A549 (cell line): Measurements from ENCODE around the gene CLDN11. TPM values are rescaled to one million over a fixed set of nuclear protein-coding genes. Genes with fewer than 3 reads are reported as not detected.

Experiments
- ATAC-seq, 2 experiments: fragments of 200-7000 bp in 1 of 2; fragments of >200 bp in 1 of 2; cut with Nextera tagmentation in 1 of 2; cut with Tn5 transposase in 1 of 2; 3 replicates each; pipeline versions ENCODE4 v1.8.0 to v1.9.1; 2018 to 2020; ENCODE audit warnings: mild to moderate bottlenecking in 1 of 2, moderate library complexity in 1 of 2
- CTCF ChIA-PET: fragments of 300-600 bp; sonication (Branson Sonifier 250); formaldehyde crosslinking; extraction: SDS; loops from one replicate; lab custom pipeline; 2021; ENCODE audit warnings: antibody characterized with exemption, inconsistent platforms; lab: Yijun Ruan, JAX
- POLR2A ChIA-PET: fragments of 350-600 bp; formaldehyde crosslinking; extraction: SDS; loops from one replicate; lab custom pipeline; 2021; ENCODE audit warnings: antibody characterized with exemption, inconsistent platforms; lab: Yijun Ruan, JAX
- DNase-seq, 2 experiments: peaks; one replicate each; pipeline versions ENCODE4 v3.0.0 to v3.0.0-alpha.2; 2011 to 2016; ENCODE audit warnings: low read depth in 1 of 2, low spot score in 1 of 2
- FAIRE-seq: peaks from 2 replicates; lab custom pipeline; 2011; peaks lifted over from hg19 to GRCh38; lab: Jason Lieb, UNC
- H3K27ac ChIP-seq, 2 experiments: fragments of >200 bp; sonication (Bioruptor Twin); formaldehyde crosslinking; 3 replicates each; pipeline ENCODE4 v1.5.1; 2016 to 2017
- H3K4me1 ChIP-seq: fragments of >200 bp; sonication (Bioruptor Twin); formaldehyde crosslinking; 3 replicates; pipeline ENCODE4 v1.6.1; 2016
- H3K4me2 ChIP-seq: fragments of >200 bp; sonication (Bioruptor Twin); formaldehyde crosslinking; 3 replicates; pipeline ENCODE4 v1.6.1; 2016
- H3K4me3 ChIP-seq: fragments of >200 bp; sonication (Bioruptor Twin); formaldehyde crosslinking; 3 replicates; pipeline ENCODE4 v1.5.1; 2016
- H3K9me3 ChIP-seq: fragments of >200 bp; sonication (Bioruptor Twin); formaldehyde crosslinking; 3 replicates; pipeline ENCODE4 v1.6.1; 2016
- BHLHE40 ChIP-seq: IDR thresholded peaks from 2 replicates; pipeline ENCODE4 v1.6.1; 2012; ENCODE audit warnings: low read depth, low read length, inconsistent platforms
- CBX8 ChIP-seq: fragments of 200-600 bp; sonication (generic); IDR thresholded peaks from 2 replicates; pipeline ENCODE4 v1.6.1; 2016
- CHD2 ChIP-seq: fragments of 150-350 bp; IDR thresholded peaks from 2 replicates; pipeline ENCODE4 v1.6.1; 2014; ENCODE audit warnings: low read length; ENCODE audit not compliant: partially characterized antibody
- ESRRA ChIP-seq: fragments of 150-350 bp; IDR thresholded peaks from 2 replicates; pipeline ENCODE4 v1.6.1; 2014; ENCODE audit warnings: mild to moderate bottlenecking, low read length, borderline replicate concordance
- FOSB ChIP-seq: fragments of 250-450 bp; sonication (Bioruptor Pico); IDR thresholded peaks from 2 replicates; pipeline ENCODE4 v1.5.0; 2020; ENCODE audit warnings: mild to moderate bottlenecking, moderate library complexity
- HEYL ChIP-seq: fragments of 250-450 bp; sonication (Bioruptor Pico); IDR thresholded peaks from 2 replicates; pipeline ENCODE4 v1.8.0; 2021; ENCODE audit warnings: mild to moderate bottlenecking, moderate library complexity
- HOXA7 ChIP-seq: fragments of 250-450 bp; sonication (Bioruptor Pico); IDR thresholded peaks from 2 replicates; pipeline ENCODE4 v1.5.0; 2020; ENCODE audit warnings: mild to moderate bottlenecking, moderate library complexity
- JUN ChIP-seq, 2 experiments: fragments of >200 bp; sonication (Bioruptor Twin); formaldehyde crosslinking; IDR thresholded peaks; 2 replicates in 1 of 2; 3 replicates in 1 of 2; pipeline ENCODE4 v1.6.1; 2016 to 2017
- JUNB ChIP-seq: fragments of >200 bp; sonication (Bioruptor Twin); formaldehyde crosslinking; IDR thresholded peaks from 2 replicates; pipeline ENCODE4 v1.6.1; 2016
- KDM1A ChIP-seq: fragments of 200-600 bp; sonication (generic); IDR thresholded peaks from 2 replicates; pipeline ENCODE4 v1.6.1; 2016; ENCODE audit warnings: low read depth, mild to moderate bottlenecking
- KDM5A ChIP-seq: fragments of 200-600 bp; sonication (generic); IDR thresholded peaks from 2 replicates; pipeline ENCODE4 v1.6.1; 2016; ENCODE audit warnings: antibody characterized with exemption, mild to moderate bottlenecking
- MYC ChIP-seq: IDR thresholded peaks from 2 replicates; pipeline ENCODE4 v1.6.1; 2012; ENCODE audit warnings: mild to moderate bottlenecking, inconsistent platforms, low read length, improper control_type of control experiment, borderline replicate concordance
- NPAS2 ChIP-seq: fragments of 250-450 bp; sonication (Bioruptor Pico); IDR thresholded peaks from 2 replicates; pipeline ENCODE4 v1.8.0; 2022; ENCODE audit warnings: mild to moderate bottlenecking, moderate library complexity, borderline replicate concordance
- NR3C1 ChIP-seq: fragments of >200 bp; sonication (Bioruptor Twin); formaldehyde crosslinking; IDR thresholded peaks from 3 replicates; pipeline ENCODE4 v1.6.1; 2017
- PHF8 ChIP-seq: fragments of 200-600 bp; sonication (generic); IDR thresholded peaks from 2 replicates; pipeline ENCODE4 v1.6.1; 2016; ENCODE audit warnings: low read depth, mild to moderate bottlenecking, antibody characterized with exemption, moderate library complexity, borderline replicate concordance
- POLR2A ChIP-seq: IDR thresholded peaks from 2 replicates; pipeline ENCODE4 v1.6.1; 2012; ENCODE audit warnings: mild to moderate bottlenecking, low read length
- POLR2AphosphoS2 ChIP-seq: conservative IDR thresholded peaks from 2 replicates; pipeline ENCODE4 v1.6.1; 2012; ENCODE audit warnings: low read length, improper control_type of control experiment, inconsistent platforms
- RARB ChIP-seq: fragments of 250-450 bp; sonication (Bioruptor Pico); IDR thresholded peaks from 2 replicates; pipeline ENCODE4 v1.8.0; 2021; ENCODE audit warnings: mild to moderate bottlenecking, moderate library complexity
- SMC3 ChIP-seq: fragments of >200 bp; sonication (Bioruptor Twin); formaldehyde crosslinking; IDR thresholded peaks from 3 replicates; pipeline ENCODE4 v1.6.1; 2018; ENCODE audit warnings: inconsistent platforms
- ZFP36 ChIP-seq: fragments of 450-650 bp; IDR thresholded peaks from 2 replicates; pipeline ENCODE4 v1.6.1; 2014; ENCODE audit warnings: borderline replicate concordance; ENCODE audit not compliant: partially characterized antibody
- ZSCAN20 ChIP-seq: fragments of 250-450 bp; sonication (Bioruptor Pico); IDR thresholded peaks from 2 replicates; pipeline ENCODE4 v1.8.0; 2022; ENCODE audit warnings: mild to moderate bottlenecking, moderate library complexity
- WGBS: methylation state at CpG from one replicate; pipeline ENCODE4 v1.1.6; 2017; ENCODE audit errors: missing lambda C conversion rate; 5-methylcytosine and 5-hydroxymethylcytosine counted together
- polyA plus RNA-seq, 4 experiments: library from polyadenylated mRNA; depleted of rRNA in 3 of 4; stranded (reverse); fragments of >200 nt; fragmentation: RNase III in 1 of 4; extraction: RNeasy Plus Mini Kit Qiagen cat#74134 plus additional on column Dnase treatment in 1 of 4; gene quantifications; 2 replicates in 3 of 4; 3 replicates in 1 of 4; pipeline ENCODE4 v1.2.3, GENCODE V29; 2011 to 2017
- TF ChIP-seq, protein P1 (sequence below): fragments of 250-450 bp; sonication (Bioruptor Pico); IDR thresholded peaks from 2 replicates; pipeline ENCODE4 v1.5.0; 2020; ENCODE audit warnings: low read depth, mild to moderate bottlenecking, moderate library complexity
- TF ChIP-seq, protein P2 (sequence below): fragments of 150-350 bp; IDR thresholded peaks from 2 replicates; pipeline ENCODE4 v1.6.1; 2014; ENCODE audit warnings: low read depth, mild to moderate bottlenecking, low read length
- TF ChIP-seq, protein P3 (sequence below): IDR thresholded peaks from 2 replicates; pipeline ENCODE4 v1.6.1; 2012; ENCODE audit warnings: low read depth, borderline replicate concordance
- TF ChIP-seq, protein P4 (sequence below): fragments of 450-650 bp; IDR thresholded peaks from 2 replicates; pipeline ENCODE4 v1.6.1; 2014; ENCODE audit warnings: antibody characterized with exemption
- TF ChIP-seq, protein P5 (sequence below): IDR thresholded peaks from 2 replicates; pipeline ENCODE4 v1.6.1; 2012

CLDN11 gene
- polyA plus RNA-seq, 2 of the 4 experiments (the other 2 are of a cell fraction), result 0.44 to 0.56 TPM

DNA sequence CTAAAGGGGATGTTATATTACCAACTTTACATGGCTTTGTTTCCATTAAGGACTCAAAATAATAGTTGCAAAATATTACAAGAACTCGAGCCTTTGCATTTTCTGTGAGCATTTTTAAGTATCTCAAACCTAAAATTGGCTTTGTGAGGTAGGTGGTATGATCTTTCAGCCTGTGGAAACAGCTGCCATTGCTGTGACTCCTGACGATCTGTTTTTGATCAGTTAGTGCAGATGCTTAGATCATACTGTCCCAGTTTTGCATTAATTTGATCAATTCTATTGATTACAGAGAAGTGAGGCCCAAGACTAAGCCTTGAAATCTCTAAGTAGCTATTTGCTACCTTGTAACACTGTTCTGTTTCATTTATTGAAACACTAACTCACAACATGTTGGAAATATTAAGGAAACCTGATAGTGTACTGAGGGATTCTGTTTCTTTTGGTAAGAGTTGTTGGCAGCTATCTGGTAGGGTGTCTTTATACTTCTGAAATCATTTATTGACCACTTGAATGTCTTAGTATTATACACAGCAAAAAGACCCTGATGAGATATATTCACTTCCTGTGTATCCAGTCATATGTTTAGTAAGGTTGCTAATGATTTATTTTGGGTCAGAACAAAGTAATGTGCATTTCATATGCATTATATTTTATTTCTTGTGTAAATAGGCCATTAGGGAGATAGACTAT, 46.3 kb upstream of the CLDN11 start:
- H3K9me3 ChIP-seq, result no peaks in the 10 kb centered on the region
- peak overlapping the region; percentile 9; the same call in 1 of the 3 replicates for H3K4me2 ChIP-seq
- CTCF ChIA-PET, result interaction anchor here (1.0 to 1.5 kb wide), 2 partner anchors 15 to 41 kb away, joined by 3 to 6 read pairs; partner anchors contain the start of gene SKIL
- no peak for DNase-seq
- no peak for TF ChIP-seq MYC
- no peak for TF ChIP-seq HEYL (CRISPR knock-in tag)
- no peak for TF ChIP-seq POLR2A
- TF ChIP-seq JUNB, result no peak
- TF ChIP-seq, all 56 proteins: peak for 0
- ATAC-seq, result peak in 1 of 2 experiments; percentile 8; a peak in 2 of 6 replicates
- 44% methylated on average over 2 of the region's 2 CpGs for WGBS
- H3K4me1 ChIP-seq, result peaks cover 66% of the 10 kb centered on the region
- FAIRE-seq, result no peak
- H3K27ac ChIP-seq, result no peak overlapping the region
- H3K4me3 ChIP-seq, result no peak overlapping the region
- POLR2A ChIA-PET, result no interaction called here

DNA sequence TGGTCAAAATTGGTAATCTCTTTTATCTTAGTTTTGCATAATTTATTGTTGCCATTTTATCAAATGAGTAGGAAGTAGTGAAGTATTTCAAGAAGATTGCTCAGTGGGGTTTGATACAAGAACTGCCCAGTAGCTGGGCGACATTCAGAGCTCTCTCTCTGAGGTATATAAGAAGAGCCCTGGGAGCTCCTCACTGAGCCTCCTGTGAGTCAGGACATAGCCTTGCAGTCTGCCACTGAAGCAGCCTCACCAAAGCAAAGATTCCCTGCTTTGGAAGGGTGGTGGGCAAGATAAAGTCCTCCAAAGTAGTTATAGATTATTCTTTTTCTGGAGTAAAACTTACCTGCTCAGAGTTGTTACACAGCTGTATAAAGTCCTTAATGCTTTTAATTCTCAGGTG, 35.1 kb upstream of the CLDN11 start:
- H3K27ac ChIP-seq, result no peak overlapping the region
- ChIA-PET POLR2A (interaction anchor here (0.8 to 1.9 kb wide), 3 partner anchors 9 to 26 kb away, joined by 3 to 8 read pairs (median 4); partner anchors contain the start of gene SKIL), CTCF (interaction anchor here (1.3 to 1.7 kb wide), 2 partner anchors 27 to 30 kb away, joined by 3 to 6 read pairs; no protein-coding TSS in a partner anchor)
- TF ChIP-seq POLR2A (no peak), FOSB (CRISPR knock-in tag) (no peak), KDM1A (no peak), CHD2 (no peak), ZFP36 (no peak), POLR2AphosphoS2 (no peak), RARB (CRISPR knock-in tag) (no peak), JUN (IDR thresholded peaks at IDR 0.05) (no peak), PHF8 (no peak), BHLHE40 (no peak), ZSCAN20 (CRISPR knock-in tag) (no peak), HEYL (CRISPR knock-in tag) (no peak), NR3C1 (no peak), KDM5A (no peak)
- TF ChIP-seq, protein P1, sequence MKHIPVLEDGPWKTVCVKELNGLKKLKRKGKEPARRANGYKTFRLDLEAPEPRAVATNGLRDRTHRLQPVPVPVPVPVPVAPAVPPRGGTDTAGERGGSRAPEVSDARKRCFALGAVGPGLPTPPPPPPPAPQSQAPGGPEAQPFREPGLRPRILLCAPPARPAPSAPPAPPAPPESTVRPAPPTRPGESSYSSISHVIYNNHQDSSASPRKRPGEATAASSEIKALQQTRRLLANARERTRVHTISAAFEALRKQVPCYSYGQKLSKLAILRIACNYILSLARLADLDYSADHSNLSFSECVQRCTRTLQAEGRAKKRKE (CRISPR knock-in tag), result no peak
- TF ChIP-seq, protein P2, sequence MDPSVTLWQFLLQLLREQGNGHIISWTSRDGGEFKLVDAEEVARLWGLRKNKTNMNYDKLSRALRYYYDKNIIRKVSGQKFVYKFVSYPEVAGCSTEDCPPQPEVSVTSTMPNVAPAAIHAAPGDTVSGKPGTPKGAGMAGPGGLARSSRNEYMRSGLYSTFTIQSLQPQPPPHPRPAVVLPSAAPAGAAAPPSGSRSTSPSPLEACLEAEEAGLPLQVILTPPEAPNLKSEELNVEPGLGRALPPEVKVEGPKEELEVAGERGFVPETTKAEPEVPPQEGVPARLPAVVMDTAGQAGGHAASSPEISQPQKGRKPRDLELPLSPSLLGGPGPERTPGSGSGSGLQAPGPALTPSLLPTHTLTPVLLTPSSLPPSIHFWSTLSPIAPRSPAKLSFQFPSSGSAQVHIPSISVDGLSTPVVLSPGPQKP, result no peak
- TF ChIP-seq, protein P3, sequence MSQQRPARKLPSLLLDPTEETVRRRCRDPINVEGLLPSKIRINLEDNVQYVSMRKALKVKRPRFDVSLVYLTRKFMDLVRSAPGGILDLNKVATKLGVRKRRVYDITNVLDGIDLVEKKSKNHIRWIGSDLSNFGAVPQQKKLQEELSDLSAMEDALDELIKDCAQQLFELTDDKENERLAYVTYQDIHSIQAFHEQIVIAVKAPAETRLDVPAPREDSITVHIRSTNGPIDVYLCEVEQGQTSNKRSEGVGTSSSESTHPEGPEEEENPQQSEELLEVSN, result no peak
- TF ChIP-seq, protein P4, sequence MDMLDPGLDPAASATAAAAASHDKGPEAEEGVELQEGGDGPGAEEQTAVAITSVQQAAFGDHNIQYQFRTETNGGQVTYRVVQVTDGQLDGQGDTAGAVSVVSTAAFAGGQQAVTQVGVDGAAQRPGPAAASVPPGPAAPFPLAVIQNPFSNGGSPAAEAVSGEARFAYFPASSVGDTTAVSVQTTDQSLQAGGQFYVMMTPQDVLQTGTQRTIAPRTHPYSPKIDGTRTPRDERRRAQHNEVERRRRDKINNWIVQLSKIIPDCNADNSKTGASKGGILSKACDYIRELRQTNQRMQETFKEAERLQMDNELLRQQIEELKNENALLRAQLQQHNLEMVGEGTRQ, result no peak
- no peaks in the 10 kb centered on the region for H3K9me3 ChIP-seq
- ATAC-seq, result peak; percentile 66 to 78; a peak in 5 of 6 replicates
- no peak for DNase-seq
- H3K4me2 ChIP-seq, result peak overlapping the region; percentile 35; the same call in 1 of the 3 replicates
- H3K4me1 ChIP-seq, result peaks cover 27% of the 10 kb centered on the region
- FAIRE-seq, result no peak
- H3K4me3 ChIP-seq, result no peak overlapping the region
- 77% methylated on average over 1 of the region's 1 CpG for WGBS

DNA sequence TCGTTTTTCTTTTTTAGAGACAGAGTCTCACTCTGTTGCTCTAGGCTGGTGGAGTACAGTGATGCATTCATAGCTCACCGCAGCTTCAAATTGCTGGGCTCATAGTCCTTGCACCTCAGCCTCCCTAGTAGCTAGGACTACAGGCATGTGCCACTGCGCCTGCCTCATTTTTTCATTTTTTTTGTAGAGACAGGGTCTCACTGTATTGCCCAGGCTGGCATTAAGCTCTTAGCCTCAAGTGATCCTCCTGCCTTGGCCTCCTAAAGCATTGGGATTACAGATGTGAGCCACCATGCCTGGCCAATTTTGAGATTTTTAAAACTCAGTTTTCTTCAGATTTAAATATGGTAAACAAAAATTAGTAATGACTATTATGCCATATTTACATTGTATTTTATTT, 32.2 kb upstream of the CLDN11 start:
- Histone ChIP-seq H3K4me1 (peaks cover 24% of the 10 kb centered on the region), H3K4me2 (no peak overlapping the region)
- ATAC-seq, result peak in 1 of 2 experiments; percentile 33; a peak in 1 of 6 replicates
- 89% methylated on average over 3 of the region's 3 CpGs for WGBS
- TF ChIP-seq, protein P5, sequence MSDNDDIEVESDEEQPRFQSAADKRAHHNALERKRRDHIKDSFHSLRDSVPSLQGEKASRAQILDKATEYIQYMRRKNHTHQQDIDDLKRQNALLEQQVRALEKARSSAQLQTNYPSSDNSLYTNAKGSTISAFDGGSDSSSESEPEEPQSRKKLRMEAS, result no peak
- TF ChIP-seq CBX8, result no peak
- TF ChIP-seq HOXA7, result no peak
- TF ChIP-seq SMC3, result no peak
- no peak for TF ChIP-seq NPAS2 (CRISPR knock-in tag)
- no peak for TF ChIP-seq ESRRA
- TF ChIP-seq, all 56 proteins: peak for 0
- FAIRE-seq (no peak), DNase-seq (no peak)
- no peaks in the 10 kb centered on the region for H3K9me3 ChIP-seq
- no peak overlapping the region for H3K4me3 ChIP-seq
- no peak overlapping the region for H3K27ac ChIP-seq
- POLR2A ChIA-PET, result interaction anchor here (1.9 kb wide), 1 partner anchor 30 kb away, joined by 6 read pairs; no protein-coding TSS in a partner anchor
- CTCF ChIA-PET, result no interaction called here
